Peyer's patch (tissue), 4 donors: Measurements from ENCODE around the gene AKNA.

Experiments used
- CTCF ChIP-seq, 6 experiments: fragments of 450-650 bp in 4 of 6; fragments of 200-600 bp in 2 of 6; sonication (generic) in 1 of 6; IDR thresholded peaks; one replicate each; pipeline ENCODE4 v1.5.1; 2017 to 2019; ENCODE audit warnings: antibody characterized with exemption in 6 of 6, mild to moderate bottlenecking in 3 of 6, moderate library complexity in 1 of 6
- POLR2A ChIP-seq, 2 donors: fragments of 450-650 bp; IDR thresholded peaks; one replicate each; pipeline ENCODE4 v1.5.1; 2017; ENCODE audit warnings: antibody characterized with exemption in 2 of 2, mild to moderate bottlenecking in 2 of 2, moderate library complexity in 2 of 2

- TF ChIP-seq CTCF (IDR thresholded peaks at IDR 0.05), result no peak
- TF ChIP-seq POLR2A (IDR thresholded peaks at IDR 0.05), result no peak
Observed at GRCh38 chr9:114403153-114403756, 15.5 kb upstream of the AKNA start.
